Right kidney (tissue), 1 donor: ENCODE measurements around the gene RAB11FIP2.

Source experiments
- DNase-seq: peaks from one replicate; pipeline ENCODE4 v3.0.0-alpha.2; 2016

RAB11FIP2 gene

GRCh38 chr10:117987244-117987909, 59.4 kb downstream of the RAB11FIP2 start:
- DNase-seq = no peak

- no peak for DNase-seq
Measured at GRCh38 chr10:117983961-117984360, 62.8 kb downstream of the RAB11FIP2 start.

GRCh38 chr10:117980755-117981702, 65.7 kb downstream of the RAB11FIP2 start:
- DNase-seq = no peak

GRCh38 chr10:117980216-117980615, 66.5 kb downstream of the RAB11FIP2 start:
- no peak for DNase-seq

- DNase-seq = no peak
Measured at GRCh38 chr10:117972168-117972837, 74.4 kb downstream of the RAB11FIP2 start.

GRCh38 chr10:117970962-117971361, 75.8 kb downstream of the RAB11FIP2 start:
- DNase-seq = no peak

GRCh38 chr10:117969592-117969991, 77.1 kb downstream of the RAB11FIP2 start:
- DNase-seq = no peak

GRCh38 chr10:117968354-117969182, 78.2 kb downstream of the RAB11FIP2 start:
- DNase-seq = no peak

- DNase-seq = no peak
Measured at GRCh38 chr10:117967149-117967650, 79.5 kb downstream of the RAB11FIP2 start.

- DNase-seq = no peak
Measured at GRCh38 chr10:117965984-117966383, 80.8 kb downstream of the RAB11FIP2 start.

- DNase-seq = no peak
Measured at GRCh38 chr10:117964536-117964935, 82.2 kb downstream of the RAB11FIP2 start.

GRCh38 chr10:117960345-117960935, 86.3 kb downstream of the RAB11FIP2 start:
- no peak for DNase-seq

- no peak for DNase-seq
Measured at GRCh38 chr10:117956972-117957371, 89.8 kb downstream of the RAB11FIP2 start.

GRCh38 chr10:117955176-117955575, 91.6 kb downstream of the RAB11FIP2 start:
- no peak for DNase-seq
